HCT116 (cell line): ENCODE data around the gene APBB2. TPM values are rescaled to one million over a fixed set of nuclear protein-coding genes. Genes with fewer than 3 reads are reported as not detected.

Experiments used
- ATAC-seq: fragments of 200-7000 bp; cut with Tn5 transposase; 2 replicates; pipeline ENCODE4 v1.9.1; 2020; ENCODE audit warnings: mild to moderate bottlenecking, moderate library complexity
- BruUV-seq: library from RNA; stranded (reverse); fragments of 400-500 nt; replicated peaks from 2 replicates; lab custom pipeline; 2021; lab: Mats Ljungman, UMichigan
- CTCF ChIA-PET: fragments of 300-600 bp; sonication (Branson Sonifier 250); formaldehyde crosslinking; loops from one replicate; lab custom pipeline; 2021; ENCODE audit warnings: antibody characterized with exemption; lab: Charles Lee
- POLR2A ChIA-PET: fragments of 300-600, 350-600 bp; sonication (Branson Sonifier 250); formaldehyde crosslinking; loops from one replicate; lab custom pipeline; 2021; ENCODE audit warnings: antibody characterized with exemption; lab: Charles Lee
- RAD21 ChIA-PET, 2 experiments: fragments of 300-600 bp; sonication (Branson Sonifier 250); formaldehyde crosslinking; loops; one replicate each; lab custom pipeline; 2023; ENCODE audit warnings: low total read pairs in 2 of 2; ENCODE audit not compliant: uncharacterized antibody in 2 of 2, unreplicated experiment in 2 of 2, low non-redundant PET in 1 of 2; lab: Charles Lee
- DNase-seq: peaks from one replicate; pipeline ENCODE4 v3.0.0-alpha.2; 2010; ENCODE audit warnings: low read depth, low spot score
- H2AFZ ChIP-seq: fragments of 200-600 bp; shearing (Covaris generic), sonication (generic); 2 replicates; pipeline ENCODE4 v1.6.1; 2017; ENCODE audit warnings: low read depth, mixed run types, mixed read lengths, antibody characterized with exemption, low read length; ENCODE audit not compliant: poor library complexity, severe bottlenecking
- H3K27ac ChIP-seq: 2 replicates; pipeline ENCODE4 v1.5.1; 2012; ENCODE audit warnings: low read depth, low read length
- H3K27me3 ChIP-seq: fragments of 200-600 bp; sonication (generic); 2 replicates; pipeline ENCODE4 v1.6.1; 2016; ENCODE audit warnings: mixed run types, low read length, mixed read lengths; ENCODE audit not compliant: insufficient read depth
- H3K36me3 ChIP-seq, 2 experiments: fragments of 200-500 bp in 1 of 2; fragments of 200-600 bp in 1 of 2; sonication (Bioruptor generic) in 1 of 2; sonication (generic) in 1 of 2; 2 replicates each; pipeline versions ENCODE4 v1.5.1 to v1.6.1; 2014 to 2016; ENCODE audit warnings: low read length in 2 of 2, inconsistent platforms in 1 of 2, mixed read lengths in 1 of 2, mixed run types in 1 of 2; ENCODE audit not compliant: insufficient read depth in 2 of 2, control insufficient read depth in 1 of 2
- H3K4me1 ChIP-seq, 2 experiments: fragments of 200-600 bp in 1 of 2; sonication (generic) in 1 of 2; 2 replicates each; pipeline versions ENCODE4 v1.5.1 to v1.6.1; 2012 to 2017; ENCODE audit warnings: low read length in 2 of 2, inconsistent platforms in 1 of 2, mild to moderate bottlenecking in 1 of 2, mixed read lengths in 1 of 2, mixed run types in 1 of 2, moderate library complexity in 1 of 2; ENCODE audit not compliant: insufficient read depth in 2 of 2, control insufficient read depth in 1 of 2
- H3K4me2 ChIP-seq: fragments of 200-600 bp; sonication (generic); 2 replicates; pipeline ENCODE4 v1.6.1; 2017; ENCODE audit warnings: mixed run types, low read length, mixed read lengths
- H3K4me3 ChIP-seq, 2 experiments: fragments of 200-600 bp in 1 of 2; sonication (generic) in 1 of 2; replicated peaks in 1 of 2; 2 replicates each; pipeline ENCODE4 v1.5.1; 2011 to 2016; ENCODE audit warnings: low read length in 2 of 2, control low read depth in 1 of 2, low read depth in 1 of 2, mild to moderate bottlenecking in 1 of 2, mixed read lengths in 1 of 2, mixed run types in 1 of 2
- H3K79me2 ChIP-seq: fragments of 200-600 bp; sonication (generic); 2 replicates; pipeline ENCODE4 v1.6.1; 2017; ENCODE audit warnings: mild to moderate bottlenecking, mixed run types, low read length, moderate library complexity, mixed read lengths; ENCODE audit not compliant: insufficient read depth
- H3K9ac ChIP-seq: fragments of 200-600 bp; sonication (generic); 2 replicates; pipeline ENCODE4 v1.6.1; 2016; ENCODE audit warnings: low read length, mixed read lengths
- H3K9me2 ChIP-seq: fragments of 200-600 bp; sonication (generic), shearing (Covaris generic); 2 replicates; pipeline ENCODE4 v1.6.1; 2017; ENCODE audit warnings: mixed run types, mild to moderate bottlenecking, moderate library complexity; ENCODE audit not compliant: insufficient read depth
- H3K9me3 ChIP-seq, 2 experiments: fragments of 200-500 bp in 1 of 2; fragments of 200-600 bp in 1 of 2; sonication (Bioruptor generic) in 1 of 2; sonication (generic) in 1 of 2; 2 replicates each; pipeline ENCODE4 v1.6.1; 2014 to 2017; ENCODE audit warnings: low read length in 2 of 2, mixed read lengths in 2 of 2, inconsistent platforms in 1 of 2, low read depth in 1 of 2, mild to moderate bottlenecking in 1 of 2, mixed run types in 1 of 2, moderate library complexity in 1 of 2; ENCODE audit not compliant: control insufficient read depth in 1 of 2, insufficient read depth in 1 of 2
- H4K20me1 ChIP-seq: fragments of 200-600 bp; sonication (generic), shearing (Covaris generic); 2 replicates; pipeline ENCODE4 v1.6.1; 2017; ENCODE audit warnings: mixed run types, mild to moderate bottlenecking, moderate library complexity; ENCODE audit not compliant: insufficient read depth
- ATF3 ChIP-seq: IDR thresholded peaks from 2 replicates; pipeline ENCODE4 v1.6.1; 2012
- CBX3 ChIP-seq: IDR thresholded peaks from 2 replicates; pipeline ENCODE4 v1.6.1; 2012; ENCODE audit warnings: low read depth
- CEBPB ChIP-seq: IDR thresholded peaks from 2 replicates; pipeline ENCODE4 v1.6.1; 2012; ENCODE audit warnings: low read depth
- ELF1 ChIP-seq: IDR thresholded peaks from 2 replicates; pipeline ENCODE4 v1.6.1; 2012; ENCODE audit warnings: low read depth, borderline replicate concordance
- EZH2 ChIP-seq: fragments of 200-600 bp; sonication (generic); IDR thresholded peaks from 2 replicates; pipeline ENCODE4 v1.6.1; 2017; ENCODE audit warnings: antibody characterized with exemption, mixed run types
- EZH2phosphoT487 ChIP-seq: fragments of 200-600 bp; IDR thresholded peaks from 2 replicates; pipeline ENCODE4 v1.6.1; 2018; ENCODE audit warnings: antibody characterized with exemption, borderline replicate concordance
- FOSL1 ChIP-seq: IDR thresholded peaks from 2 replicates; pipeline ENCODE4 v1.6.1; 2012; ENCODE audit warnings: low read depth
- JUND ChIP-seq: IDR thresholded peaks from 2 replicates; pipeline ENCODE4 v1.6.1; 2012
- POLR2A ChIP-seq: IDR thresholded peaks from 2 replicates; pipeline ENCODE4 v1.7.0; 2011; ENCODE audit warnings: borderline replicate concordance; ENCODE audit not compliant: insufficient read depth, insufficient read length; ENCODE audit errors: extremely low read depth
- POLR2AphosphoS5 ChIP-seq: IDR thresholded peaks from 2 replicates; pipeline ENCODE4 v1.6.1; 2011; ENCODE audit warnings: mild to moderate bottlenecking, low read depth, low read length, moderate library complexity
- RAD21 ChIP-seq: IDR thresholded peaks from 2 replicates; pipeline ENCODE4 v1.6.1; 2012; ENCODE audit warnings: low read depth, mild to moderate bottlenecking
- SIN3A ChIP-seq: IDR thresholded peaks from 2 replicates; pipeline ENCODE4 v1.6.1; 2012; ENCODE audit warnings: low read depth
- SP1 ChIP-seq: IDR thresholded peaks from 2 replicates; pipeline ENCODE4 v1.6.1; 2012; ENCODE audit warnings: low read depth
- SRF ChIP-seq: IDR thresholded peaks from 2 replicates; pipeline ENCODE4 v1.6.1; 2012; ENCODE audit warnings: low read depth
- TCF7L2 ChIP-seq: IDR thresholded peaks from 2 replicates; pipeline ENCODE4 v1.7.0; 2011; ENCODE audit warnings: borderline replicate concordance, inconsistent platforms; ENCODE audit not compliant: insufficient read depth, insufficient read length; ENCODE audit errors: extremely low read depth
- YY1 ChIP-seq: IDR thresholded peaks from 2 replicates; pipeline ENCODE4 v1.6.1; 2011; ENCODE audit warnings: low read length, low read depth, moderate library complexity, mild to moderate bottlenecking; ENCODE audit not compliant: insufficient replicate concordance; ENCODE audit errors: extremely low read depth
- ZFX ChIP-seq: fragments of 450-650 bp; IDR thresholded peaks from 2 replicates; pipeline ENCODE4 v1.6.1; 2017
- ZNF274 ChIP-seq: fragments of 200-500 bp; sonication (Bioruptor generic); IDR thresholded peaks from 2 replicates; pipeline ENCODE4 v1.6.1; 2014; ENCODE audit warnings: mild to moderate bottlenecking, low read depth, low read length, inconsistent platforms
- intact Hi-C: fragments of 100-400 bp; cut with micrococcal nuclease; formaldehyde crosslinking; loops from 2 replicates; pipeline ENCODE4 v1.10.0; 2022
- total RNA-seq: library from RNA; stranded (reverse); gene quantifications from one replicate; pipeline ENCODE4 v1.2.1, GENCODE V29; 2021; ENCODE audit not compliant: unreplicated experiment
- TF ChIP-seq, protein P1 (sequence below), 3 experiments: fragments of 200-600 bp in 1 of 3; sonication (generic) in 1 of 3; IDR thresholded peaks in 2 of 3; conservative IDR thresholded peaks in 1 of 3; 2 replicates each; pipeline ENCODE4 v1.5.1; 2012 to 2017; ENCODE audit warnings: low read depth in 2 of 3, low read length in 2 of 3, antibody characterized with exemption in 1 of 3, borderline replicate concordance in 1 of 3, control low read depth in 1 of 3, mild to moderate bottlenecking in 1 of 3, mixed read lengths in 1 of 3, mixed run types in 1 of 3, moderate library complexity in 1 of 3; ENCODE audit not compliant: insufficient read depth in 1 of 3

APBB2 gene
- total RNA-seq, 1 experiment from 2014 or later, result 72.5 TPM

DNA sequence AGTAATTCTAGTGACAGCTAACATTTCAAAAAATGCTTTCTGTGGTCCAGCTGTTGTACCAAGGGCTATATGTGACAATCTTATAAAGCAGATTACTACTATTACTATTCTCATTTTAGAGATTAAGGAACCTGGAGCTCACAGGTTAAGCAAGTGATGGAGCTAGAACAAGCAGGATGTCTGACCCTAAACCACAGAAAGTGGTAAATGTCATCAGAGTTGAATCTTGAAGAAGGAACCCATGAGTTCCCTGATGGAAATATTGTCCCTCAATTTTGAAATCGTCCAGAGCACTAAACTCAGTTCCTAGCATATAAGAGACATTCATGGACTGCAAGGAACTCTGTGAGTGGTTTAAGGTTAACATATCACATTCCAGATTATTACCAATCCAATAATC, 214.0 kb downstream of the APBB2 start:
- BruUV-seq, result no TSS peak
- H3K9me3 ChIP-seq, result peaks cover 0 to 5% of the 10 kb centered on the region in 2 experiments; a peak in 1 of 4 replicates
- RAD21 ChIA-PET, result no interaction called here
- DNase-seq (no peak), ATAC-seq (no peak)
- no peaks in the 10 kb centered on the region for H3K9me2 ChIP-seq
- H3K27me3 ChIP-seq, result no peaks in the 10 kb centered on the region
- H2AFZ ChIP-seq, result no peak overlapping the region
- TF ChIP-seq POLR2AphosphoS5 (no peak), CEBPB (no peak), SP1 (no peak), POLR2A (no peak), YY1 (no peak), TCF7L2 (no peak)
- CTCF ChIA-PET, result no interaction called here
- intact Hi-C loops, result no loop called here
- POLR2A ChIA-PET, result no interaction called here
- no peak overlapping the region for H3K4me2 ChIP-seq
- no peak overlapping the region for H3K9ac ChIP-seq
- H3K4me1 ChIP-seq, result peaks cover 20 to 53% of the 10 kb centered on the region in 2 experiments
- no peak overlapping the region for H3K27ac ChIP-seq
- peaks cover 77% of the 10 kb centered on the region for H3K79me2 ChIP-seq
- no peak overlapping the region for H3K4me3 ChIP-seq
- H3K36me3 ChIP-seq, result no peaks in the 10 kb centered on the region
- H4K20me1 ChIP-seq, result no peaks in the 10 kb centered on the region

DNA sequence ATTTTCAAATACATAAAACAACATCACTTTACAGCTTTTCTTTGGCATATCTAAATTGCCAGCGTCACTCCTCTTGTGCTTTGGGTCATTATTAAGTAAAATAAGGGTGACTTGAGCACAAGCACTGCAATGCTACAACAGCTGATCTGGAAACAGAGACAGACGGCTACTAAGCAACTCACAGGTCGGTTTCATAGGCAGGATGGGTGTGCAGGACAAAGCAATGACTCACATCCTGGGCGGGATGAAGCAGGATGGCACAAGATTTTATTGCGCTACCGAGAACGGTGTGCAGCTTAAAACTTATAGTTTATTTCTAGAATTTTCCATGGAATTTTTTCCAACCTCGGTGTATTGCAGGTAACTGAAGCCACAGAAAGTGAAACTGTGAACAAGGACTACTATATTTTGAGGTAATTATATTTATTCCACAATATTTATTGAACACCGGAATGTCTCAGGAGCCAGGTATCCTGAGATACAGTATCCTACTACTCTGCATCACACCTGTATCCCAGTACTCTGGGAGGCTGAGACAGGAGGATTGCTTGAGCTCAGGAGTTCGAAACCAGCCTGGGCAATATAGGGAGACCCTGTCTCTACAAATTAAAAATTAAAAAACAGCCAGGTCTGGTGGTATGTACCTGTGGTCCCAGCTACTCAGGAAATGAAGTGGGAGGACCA, 215.5 kb downstream of the APBB2 start:
- Histone ChIP-seq H3K9ac (peak overlapping the region; percentile 37), H4K20me1 (no peaks in the 10 kb centered on the region), H3K27ac (peak overlapping the region; percentile 66), H3K9me3 (peaks cover 0 to 5% of the 10 kb centered on the region in 2 experiments; a peak in 1 of 4 replicates), H3K79me2 (peaks cover 67% of the 10 kb centered on the region), H2AFZ (no peak overlapping the region), H3K4me3 (peak overlapping the region in 1 of 2 experiments; percentile 39; a peak in 2 of 4 replicates), H3K36me3 (no peaks in the 10 kb centered on the region), H3K4me2 (peak overlapping the region; percentile 69), H3K27me3 (no peaks in the 10 kb centered on the region), H3K4me1 (peaks cover 32 to 68% of the 10 kb centered on the region in 2 experiments), H3K9me2 (no peaks in the 10 kb centered on the region)
- TSS peak; percentile 61 for BruUV-seq
- peak; percentile 82 for ATAC-seq
- DNase-seq, result peak; percentile 69
- ChIA-PET CTCF (interaction anchor here (0.6 to 0.9 kb wide), 3 partner anchors 22 to 422 kb away, joined by 3 read pairs; no protein-coding TSS in a partner anchor), POLR2A (no interaction called here), RAD21 (no interaction called here)
- intact Hi-C loops, result no loop called here
- TF ChIP-seq CBX3, result peak; percentile 92
- no peak for TF ChIP-seq RAD21
- no peak for TF ChIP-seq POLR2A
- peak; percentile 86 for TF ChIP-seq JUND
- no peak for TF ChIP-seq YY1
- TF ChIP-seq ELF1, result no peak
- TF ChIP-seq SP1, result peak; percentile 71
- no peak for TF ChIP-seq ZFX
- TF ChIP-seq FOSL1, result peak; percentile 86
- peak; percentile 33; the same call in 1 of the 2 replicates for TF ChIP-seq POLR2AphosphoS5
- 0 out of 2 replicates have a peak, but pooled peaks have one; percentile 22 for TF ChIP-seq CEBPB
- TF ChIP-seq EZH2phosphoT487, result no peak
- 0 out of 2 replicates have a peak, but pooled peaks have one; percentile 28 for TF ChIP-seq SIN3A
- no peak for TF ChIP-seq EZH2
- TF ChIP-seq, protein P1, sequence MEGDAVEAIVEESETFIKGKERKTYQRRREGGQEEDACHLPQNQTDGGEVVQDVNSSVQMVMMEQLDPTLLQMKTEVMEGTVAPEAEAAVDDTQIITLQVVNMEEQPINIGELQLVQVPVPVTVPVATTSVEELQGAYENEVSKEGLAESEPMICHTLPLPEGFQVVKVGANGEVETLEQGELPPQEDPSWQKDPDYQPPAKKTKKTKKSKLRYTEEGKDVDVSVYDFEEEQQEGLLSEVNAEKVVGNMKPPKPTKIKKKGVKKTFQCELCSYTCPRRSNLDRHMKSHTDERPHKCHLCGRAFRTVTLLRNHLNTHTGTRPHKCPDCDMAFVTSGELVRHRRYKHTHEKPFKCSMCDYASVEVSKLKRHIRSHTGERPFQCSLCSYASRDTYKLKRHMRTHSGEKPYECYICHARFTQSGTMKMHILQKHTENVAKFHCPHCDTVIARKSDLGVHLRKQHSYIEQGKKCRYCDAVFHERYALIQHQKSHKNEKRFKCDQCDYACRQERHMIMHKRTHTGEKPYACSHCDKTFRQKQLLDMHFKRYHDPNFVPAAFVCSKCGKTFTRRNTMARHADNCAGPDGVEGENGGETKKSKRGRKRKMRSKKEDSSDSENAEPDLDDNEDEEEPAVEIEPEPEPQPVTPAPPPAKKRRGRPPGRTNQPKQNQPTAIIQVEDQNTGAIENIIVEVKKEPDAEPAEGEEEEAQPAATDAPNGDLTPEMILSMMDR (IDR thresholded peaks at IDR 0.05 in 2 of 3, conservative IDR thresholded peaks at IDR 0.05 in 1 of 3; ENCODE audit: borderline replicate concordance in 1 of 3, insufficient read depth in 1 of 3, low read depth in 2 of 3, low read length in 2 of 3), result no peak
- no peak for TF ChIP-seq SRF
- TF ChIP-seq ATF3, result no peak
- TF ChIP-seq ZNF274, result no peak
- no peak for TF ChIP-seq TCF7L2
